HUES48 (cell line): ENCODE results near the gene TTLL5.
A peak's percentile ranks its signal among the peaks of the same experiment; 100 is the strongest.
"Not testable (repeated sequence)": the region's sequence is repeated elsewhere in the genome, so short reads cannot be mapped to it uniquely, and the experiment has no call there.

Experiments
- H3K27ac ChIP-seq: one replicate; pipeline ENCODE4 v1.7.0; 2013; ENCODE audit warnings: low read depth, low read length, inconsistent platforms
- H3K27me3 ChIP-seq: 2 replicates; pipeline ENCODE4 v1.6.1; 2013; ENCODE audit warnings: mild to moderate bottlenecking, low read length; ENCODE audit not compliant: control insufficient read depth, insufficient read depth
- H3K36me3 ChIP-seq: 2 replicates; pipeline ENCODE4 v1.6.1; 2013; ENCODE audit warnings: low read length; ENCODE audit not compliant: control insufficient read depth, insufficient read depth
- H3K4me1 ChIP-seq: 2 replicates; pipeline ENCODE4 v1.6.1; 2013; ENCODE audit warnings: mild to moderate bottlenecking, low read length; ENCODE audit not compliant: control insufficient read depth, insufficient read depth
- H3K4me3 ChIP-seq: 2 replicates; pipeline ENCODE4 v1.5.1; 2013; ENCODE audit warnings: mild to moderate bottlenecking, low read depth, low read length
- H3K9ac ChIP-seq: 2 replicates; pipeline ENCODE4 v1.6.1; 2013; ENCODE audit warnings: mild to moderate bottlenecking, low read depth, low read length, moderate library complexity
- H3K9me3 ChIP-seq: 2 replicates; pipeline ENCODE4 v1.6.1; 2013; ENCODE audit warnings: low read length; ENCODE audit not compliant: control insufficient read depth, insufficient read depth

TTLL5 gene

DNA sequence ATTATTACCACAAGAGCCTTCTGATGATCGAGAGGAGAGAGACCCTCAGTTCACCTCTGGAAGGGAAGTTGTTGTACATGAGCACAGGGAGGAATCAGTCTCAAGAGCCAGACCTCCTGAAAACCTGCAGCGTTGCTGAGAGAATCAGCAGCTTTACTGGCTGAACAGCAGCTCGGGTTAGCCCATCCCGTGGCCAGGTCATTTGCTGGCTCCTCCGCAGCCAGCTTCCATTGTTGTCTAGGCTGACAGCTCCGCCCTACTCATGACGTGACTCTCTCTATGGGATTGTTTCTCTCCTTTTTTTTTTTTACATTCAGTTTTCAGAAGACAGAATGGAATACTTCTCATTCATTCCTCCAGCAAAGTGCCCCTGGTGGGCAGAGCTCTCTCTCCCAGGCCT is 250.8 kb downstream of the TTLL5 start:
- Histone ChIP-seq H3K27me3 (no peaks in the 10 kb centered on the region), H3K27ac (peak overlapping the region; percentile 49), H3K4me1 (peaks cover 18% of the 10 kb centered on the region), H3K9ac (no peak overlapping the region), H3K9me3 (no peaks in the 10 kb centered on the region), H3K4me3 (no peak overlapping the region), H3K36me3 (no peaks in the 10 kb centered on the region; the same call in 1 of the 2 replicates)

- H3K27me3 ChIP-seq: no peaks in the 10 kb centered on the region
- H3K36me3 ChIP-seq: no peaks in the 10 kb centered on the region; the same call in 1 of the 2 replicates
- H3K9me3 ChIP-seq: no peaks in the 10 kb centered on the region
- no peak overlapping the region for H3K4me3 ChIP-seq
- H3K27ac ChIP-seq: no peak overlapping the region
- no peak overlapping the region for H3K9ac ChIP-seq
- H3K4me1 ChIP-seq: peaks cover 28% of the 10 kb centered on the region
Observed at GRCh38 chr14:75913183-75913582, 252.1 kb downstream of the TTLL5 start.

GRCh38 chr14:75915045-75915444 is 254.0 kb downstream of the TTLL5 start:
- Histone ChIP-seq H3K27ac (no peak overlapping the region), H3K36me3 (no peaks in the 10 kb centered on the region; the same call in 1 of the 2 replicates)

GRCh38 chr14:75917322-75917945 is 256.4 kb downstream of the TTLL5 start:
- peaks cover 13% of the 10 kb centered on the region for H3K4me1 ChIP-seq
- no peaks in the 10 kb centered on the region for H3K9me3 ChIP-seq
- no peaks in the 10 kb centered on the region for H3K27me3 ChIP-seq
- H3K36me3 ChIP-seq: no peaks in the 10 kb centered on the region
- H3K9ac ChIP-seq: no peak overlapping the region
- H3K4me3 ChIP-seq: no peak overlapping the region
- peak overlapping the region; percentile 45 for H3K27ac ChIP-seq

More at GRCh38 chr14:75915045-75915444, 254.0 kb downstream of the TTLL5 start:
- H3K27me3 ChIP-seq: no peaks in the 10 kb centered on the region
- H3K4me1 ChIP-seq: peaks cover 29% of the 10 kb centered on the region
- no peak overlapping the region for H3K9ac ChIP-seq
- H3K4me3 ChIP-seq: no peak overlapping the region
- H3K9me3 ChIP-seq: no peaks in the 10 kb centered on the region

DNA sequence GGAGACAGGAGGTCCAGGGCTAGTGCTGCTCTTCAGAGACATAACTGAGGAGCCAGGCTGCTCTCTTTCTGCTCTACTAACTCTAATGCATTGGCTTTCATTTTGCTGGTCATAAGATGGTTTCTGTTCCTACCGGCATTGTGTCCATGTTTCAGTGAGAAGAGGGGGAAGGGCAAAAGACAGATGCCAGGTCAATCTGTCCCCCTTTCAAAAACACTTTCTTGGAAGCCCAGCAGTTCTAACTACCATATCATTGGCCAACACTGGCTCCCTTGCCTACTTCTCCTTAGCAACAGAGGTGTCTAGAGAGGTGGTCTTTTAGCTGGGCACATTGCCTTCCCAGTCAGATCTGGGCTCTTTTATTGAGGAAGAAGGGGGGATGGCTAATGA is 256.9 kb downstream of the TTLL5 start:
- Histone ChIP-seq H3K4me3 (no peak overlapping the region), H3K9ac (no peak overlapping the region), H3K4me1 (peaks cover 13% of the 10 kb centered on the region), H3K27me3 (no peaks in the 10 kb centered on the region), H3K9me3 (no peaks in the 10 kb centered on the region), H3K36me3 (no peaks in the 10 kb centered on the region), H3K27ac (no peak overlapping the region)

DNA sequence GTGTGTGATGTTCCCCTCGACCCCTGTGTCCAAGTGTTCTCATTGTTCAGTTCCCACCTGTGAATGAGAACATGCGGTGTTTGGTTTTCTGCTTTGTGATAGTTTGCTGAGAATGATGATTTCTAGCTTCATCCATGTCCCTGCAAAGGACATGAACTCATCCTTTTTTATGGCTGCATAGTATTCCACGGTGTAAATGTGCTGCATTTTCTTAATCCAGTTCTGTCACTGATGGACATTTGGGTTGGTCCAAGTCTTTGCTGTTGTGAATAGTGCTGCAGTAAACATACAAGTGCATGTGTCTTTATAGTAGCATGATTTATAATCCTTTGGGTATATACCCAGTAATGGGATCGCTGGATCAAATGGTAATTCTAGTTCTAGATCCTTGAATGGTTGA is 259.4 kb downstream of the TTLL5 start:
- not testable (repeated sequence) for H3K4me3 ChIP-seq, H3K9me3 ChIP-seq, H3K27me3 ChIP-seq, H3K9ac ChIP-seq, H3K27ac ChIP-seq, H3K36me3 ChIP-seq
- H3K4me1 ChIP-seq: peaks cover 13% of the 10 kb centered on the region

DNA sequence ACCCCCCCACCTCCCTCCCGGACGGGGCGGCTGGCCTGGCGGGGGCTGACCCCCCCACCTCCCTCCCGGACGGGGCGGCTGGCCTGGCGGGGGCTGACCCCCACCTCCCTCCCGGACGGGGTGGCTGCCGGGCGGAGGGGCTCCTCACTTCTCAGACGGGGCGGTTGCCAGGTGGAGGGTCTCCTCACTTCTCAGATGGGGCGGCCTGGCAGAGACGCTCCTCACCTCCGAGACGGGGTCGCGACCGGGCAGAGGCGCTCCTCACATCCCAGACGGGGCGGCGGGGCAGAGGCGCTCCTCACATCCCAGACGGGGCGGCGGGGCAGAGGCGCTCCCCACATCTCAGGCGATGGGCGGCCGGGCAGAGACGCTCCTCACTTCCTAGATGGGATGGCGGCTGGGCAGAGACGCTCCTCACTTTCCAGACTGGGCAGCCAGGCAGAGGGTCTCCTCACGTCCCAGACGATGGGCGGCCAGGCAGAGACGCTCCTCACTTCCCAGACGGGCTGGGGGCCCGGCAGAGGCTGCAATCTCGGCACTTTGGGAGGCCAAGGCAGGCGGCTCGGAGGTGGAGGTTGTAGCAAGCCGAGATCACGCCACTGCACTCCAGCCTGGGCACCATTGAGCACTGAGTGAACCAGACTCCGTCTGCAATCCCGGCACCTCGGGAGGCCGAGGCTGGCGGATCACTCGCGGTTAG is 264.2 kb downstream of the TTLL5 start:
- not testable (repeated sequence) for H3K9ac ChIP-seq, H3K27me3 ChIP-seq, H3K4me3 ChIP-seq, H3K36me3 ChIP-seq, H3K9me3 ChIP-seq, H3K27ac ChIP-seq, H3K4me1 ChIP-seq

DNA sequence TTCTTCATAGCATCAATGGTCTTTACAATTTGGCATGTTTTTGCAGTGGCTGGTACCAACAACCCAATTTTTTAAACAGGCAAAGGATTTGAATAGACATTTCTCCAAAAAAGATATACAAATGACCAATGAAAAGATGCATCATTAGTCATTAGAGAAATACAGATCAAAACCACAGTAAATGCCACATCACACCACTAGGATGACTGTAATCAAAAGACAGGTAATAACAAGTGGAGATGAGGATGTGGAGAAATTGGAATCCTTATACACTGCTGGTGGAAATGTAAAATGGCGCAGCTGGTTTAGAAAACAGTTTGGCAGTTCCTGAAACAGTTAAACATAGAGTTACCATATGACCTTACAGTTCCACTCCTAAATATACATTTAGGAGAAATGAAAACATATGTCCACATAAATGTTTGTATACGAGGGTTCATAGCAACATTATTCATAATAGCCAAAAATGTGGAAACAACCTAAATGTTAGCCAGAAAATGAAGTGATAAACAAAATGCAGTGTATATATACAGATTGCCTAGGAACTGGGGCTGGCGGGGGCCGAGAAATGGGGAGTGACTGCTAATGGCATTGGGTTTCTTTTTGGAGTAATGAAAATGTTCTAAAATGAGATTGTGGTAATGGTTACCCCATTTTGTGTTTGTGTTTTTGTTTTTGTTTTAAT is 265.5 kb downstream of the TTLL5 start:
- H3K27me3 ChIP-seq: no peaks in the 10 kb centered on the region
- no peaks in the 10 kb centered on the region for H3K4me1 ChIP-seq
- no peak overlapping the region for H3K9ac ChIP-seq
- H3K9me3 ChIP-seq: no peaks in the 10 kb centered on the region
- H3K27ac ChIP-seq: no peak overlapping the region
- H3K36me3 ChIP-seq: no peaks in the 10 kb centered on the region
- H3K4me3 ChIP-seq: no peak overlapping the region

- H3K4me3 ChIP-seq: no peak overlapping the region
- no peaks in the 10 kb centered on the region for H3K9me3 ChIP-seq
- H3K36me3 ChIP-seq: no peaks in the 10 kb centered on the region
- H3K4me1 ChIP-seq: no peaks in the 10 kb centered on the region
- no peaks in the 10 kb centered on the region for H3K27me3 ChIP-seq
- H3K9ac ChIP-seq: no peak overlapping the region
- no peak overlapping the region for H3K27ac ChIP-seq
Observed at GRCh38 chr14:75927564-75928087, 266.6 kb downstream of the TTLL5 start.

DNA sequence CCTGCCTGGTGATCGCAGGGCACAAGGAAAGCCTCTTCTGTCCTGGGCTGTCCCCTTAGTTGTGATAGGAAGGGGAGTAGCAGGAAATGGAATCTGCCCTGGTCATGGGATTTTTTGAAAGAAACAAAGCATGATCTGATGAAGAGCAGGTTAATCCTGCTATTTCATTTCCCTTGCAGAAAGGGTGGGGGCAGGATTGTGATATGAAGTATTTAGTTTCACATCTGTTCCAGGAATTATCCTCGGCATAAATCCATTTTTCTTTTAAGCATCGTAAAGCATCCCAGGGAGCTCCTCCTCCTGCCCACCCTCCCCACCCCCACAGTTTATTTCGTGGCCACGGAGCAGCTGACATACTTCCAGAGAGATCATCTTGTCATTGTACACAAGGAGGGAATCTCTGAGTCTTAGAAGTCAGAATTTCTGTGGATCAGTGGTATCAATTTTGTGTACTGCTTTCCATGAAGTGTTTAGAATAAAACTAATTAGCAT is 267.7 kb downstream of the TTLL5 start:
- no peaks in the 10 kb centered on the region for H3K4me1 ChIP-seq
- no peak overlapping the region for H3K9ac ChIP-seq
- no peak overlapping the region for H3K4me3 ChIP-seq
- H3K27me3 ChIP-seq: no peaks in the 10 kb centered on the region
- no peaks in the 10 kb centered on the region for H3K9me3 ChIP-seq
- no peak overlapping the region for H3K27ac ChIP-seq
- no peaks in the 10 kb centered on the region for H3K36me3 ChIP-seq
